HG02885 (cell line): ENCODE results near the gene TMEM108.

ENCODE experiments used
- ATAC-seq: cut with Tn5 transposase; IDR thresholded peaks from one replicate; pipeline ENCODE4 v1.9.1; 2021; ENCODE audit warnings: mild to moderate bottlenecking; ENCODE audit not compliant: unreplicated experiment, poor library complexity

The TMEM108 gene

DNA sequence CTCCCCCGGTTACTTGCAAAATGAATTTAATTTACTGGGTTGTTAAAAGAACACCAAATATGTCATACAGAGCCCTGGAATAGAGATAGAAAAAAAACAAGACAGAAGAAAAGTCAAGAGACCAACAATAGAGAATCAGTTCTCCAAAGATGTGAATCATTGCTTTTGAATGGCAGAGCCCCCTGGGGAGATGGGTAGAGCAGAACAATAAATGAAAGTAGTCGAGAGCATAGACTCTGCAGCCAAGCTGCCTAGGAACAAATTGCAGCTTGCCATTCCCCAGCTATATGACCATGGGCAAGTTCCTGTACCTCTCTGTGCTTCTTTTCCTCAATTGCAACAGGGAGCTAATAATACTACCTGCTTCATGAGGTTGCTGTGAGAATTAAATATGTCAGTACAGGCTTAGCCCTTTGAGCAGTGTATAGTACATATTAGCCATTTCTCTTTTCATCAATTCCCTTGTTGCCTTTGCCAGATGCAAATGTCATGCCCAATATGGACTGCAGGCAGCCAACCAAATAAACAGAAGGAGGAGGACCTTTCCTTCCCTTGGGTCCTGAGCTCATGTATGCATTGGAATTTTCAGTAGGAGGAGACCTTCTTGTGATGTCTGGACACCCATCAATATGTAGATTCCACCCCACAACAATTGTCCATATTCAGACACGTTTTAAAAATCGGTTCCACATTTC lies 336.7 kb downstream of the TMEM108 start:
- ATAC-seq, result no peak

DNA sequence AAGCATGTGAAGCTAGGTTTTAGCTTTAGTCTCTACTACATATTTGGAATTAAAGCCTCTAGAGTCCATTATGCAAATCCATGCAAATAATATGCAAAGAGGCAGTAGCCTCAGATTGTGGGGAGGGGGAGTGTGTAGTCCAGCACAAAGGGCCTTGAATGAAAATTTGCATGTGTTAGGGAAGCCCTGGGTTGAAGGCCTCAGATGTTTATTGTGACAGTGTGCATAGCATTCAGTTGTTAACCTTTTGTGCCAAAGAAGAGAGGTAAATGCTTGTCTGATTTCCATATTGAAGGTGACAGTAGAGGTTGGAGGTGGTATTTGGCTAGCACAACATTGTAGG lies 337.2 kb downstream of the TMEM108 start:
- ATAC-seq, result no peak

GRCh38 chr3:133376810-133377209 lies 338.6 kb downstream of the TMEM108 start:
- ATAC-seq, result no peak

GRCh38 chr3:133377396-133377795 lies 339.2 kb downstream of the TMEM108 start:
- no peak for ATAC-seq

DNA sequence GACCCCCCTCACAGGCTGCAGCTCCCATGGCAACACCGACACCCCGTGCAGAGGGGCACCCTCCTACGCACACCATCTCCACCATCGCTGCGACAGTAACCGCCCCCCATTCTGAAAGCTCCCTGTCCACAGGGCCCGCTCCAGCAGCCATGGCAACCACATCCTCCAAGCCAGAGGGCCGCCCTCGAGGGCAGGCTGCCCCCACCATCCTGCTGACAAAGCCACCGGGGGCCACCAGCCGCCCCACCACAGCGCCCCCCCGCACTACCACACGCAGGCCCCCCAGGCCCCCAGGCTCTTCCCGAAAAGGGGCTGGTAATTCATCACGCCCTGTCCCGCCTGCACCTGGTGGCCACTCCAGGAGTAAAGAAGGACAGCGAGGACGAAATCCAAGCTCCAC lies 341.7 kb downstream of the TMEM108 start:
- no peak for ATAC-seq

GRCh38 chr3:133380481-133381225 lies 342.5 kb downstream of the TMEM108 start:
- ATAC-seq, result no peak

- ATAC-seq, result no peak
Measured at GRCh38 chr3:133381346-133382109, 343.3 kb downstream of the TMEM108 start.

- ATAC-seq, result no peak
Measured at GRCh38 chr3:133383175-133383574, 345.0 kb downstream of the TMEM108 start.

GRCh38 chr3:133383741-133384140 lies 345.6 kb downstream of the TMEM108 start:
- no peak for ATAC-seq

- ATAC-seq, result peak; percentile 79
Measured at GRCh38 chr3:133384331-133385027, 346.3 kb downstream of the TMEM108 start.

DNA sequence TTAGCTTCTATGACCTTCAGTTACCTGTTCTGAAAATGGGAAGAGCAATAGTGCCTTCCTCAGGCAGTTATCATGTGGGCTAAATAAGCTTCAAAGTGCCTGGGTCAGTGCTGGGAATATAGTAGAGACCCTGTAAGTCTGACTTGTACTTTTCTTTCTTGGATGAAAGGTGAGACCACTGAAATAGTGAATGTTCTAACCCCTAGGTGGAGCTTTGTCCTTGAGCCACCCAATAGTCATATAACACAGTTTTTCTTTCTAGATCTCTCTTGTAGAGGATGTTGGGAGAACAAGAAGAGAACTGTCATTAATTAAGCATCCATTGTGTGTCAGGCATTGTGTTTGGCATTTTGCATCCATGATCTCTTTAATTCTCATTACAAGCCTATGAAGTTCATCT lies 348.7 kb downstream of the TMEM108 start:
- no peak for ATAC-seq

- ATAC-seq, result no peak
Measured at GRCh38 chr3:133387341-133387740, 349.1 kb downstream of the TMEM108 start.

- ATAC-seq, result no peak
Measured at GRCh38 chr3:133388696-133389395, 350.7 kb downstream of the TMEM108 start.

GRCh38 chr3:133390715-133391114 lies 352.5 kb downstream of the TMEM108 start:
- no peak for ATAC-seq

DNA sequence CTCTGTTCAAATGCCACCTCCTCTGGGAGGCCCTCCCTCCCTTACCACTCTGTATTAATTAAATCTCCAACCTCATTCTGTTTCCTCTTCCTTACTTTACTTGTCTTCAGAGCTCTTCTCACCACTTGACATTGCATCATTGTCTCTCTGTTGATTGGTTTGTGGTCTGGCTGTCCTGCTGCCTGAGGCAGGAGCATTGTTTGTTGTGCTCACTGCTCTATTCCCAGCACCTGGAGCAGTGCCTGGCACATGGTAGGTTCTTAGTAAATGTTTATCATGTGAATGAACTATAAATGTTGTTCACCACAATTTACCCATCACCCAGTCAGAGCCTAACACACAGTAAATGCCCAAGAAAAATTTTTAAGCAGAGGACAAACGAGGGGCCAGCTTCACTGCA lies 355.0 kb downstream of the TMEM108 start:
- ATAC-seq, result no peak

DNA sequence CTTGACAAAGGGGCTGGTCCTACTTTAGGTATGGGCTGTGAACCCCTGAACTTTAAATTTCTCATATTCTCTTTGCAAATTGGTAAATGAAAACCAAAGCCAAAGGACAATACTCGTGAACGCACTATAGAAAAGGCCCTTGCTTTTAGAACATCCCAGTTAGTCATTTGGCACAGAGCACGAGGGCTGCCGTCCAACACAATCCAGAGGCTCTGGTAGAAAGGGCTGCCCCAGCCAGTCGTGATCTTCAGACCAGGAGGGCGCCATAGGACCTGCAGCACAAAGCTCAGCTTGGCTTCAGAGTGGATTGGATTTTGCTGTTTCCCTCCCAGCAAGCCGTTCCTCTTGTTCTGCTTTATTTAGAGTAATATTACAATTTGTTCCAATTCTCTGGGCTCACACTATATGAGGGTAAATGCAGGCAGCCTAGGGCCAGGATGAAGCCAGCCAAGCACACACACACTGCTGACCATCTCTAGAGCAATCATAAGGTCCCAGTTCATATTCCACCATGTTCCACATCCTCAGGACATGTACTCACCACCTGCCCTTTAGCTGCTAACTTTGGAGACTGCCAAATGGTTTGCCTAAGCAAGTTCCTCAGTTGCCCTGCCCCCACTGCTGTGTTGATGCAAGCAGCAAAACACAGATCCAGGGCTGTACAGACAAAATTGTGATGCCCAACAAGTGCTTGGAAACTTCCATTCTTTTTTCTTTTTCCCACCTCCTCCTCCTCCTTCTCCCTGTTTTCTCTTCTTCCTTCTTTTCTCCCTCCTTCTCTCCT lies 355.7 kb downstream of the TMEM108 start:
- no peak for ATAC-seq

DNA sequence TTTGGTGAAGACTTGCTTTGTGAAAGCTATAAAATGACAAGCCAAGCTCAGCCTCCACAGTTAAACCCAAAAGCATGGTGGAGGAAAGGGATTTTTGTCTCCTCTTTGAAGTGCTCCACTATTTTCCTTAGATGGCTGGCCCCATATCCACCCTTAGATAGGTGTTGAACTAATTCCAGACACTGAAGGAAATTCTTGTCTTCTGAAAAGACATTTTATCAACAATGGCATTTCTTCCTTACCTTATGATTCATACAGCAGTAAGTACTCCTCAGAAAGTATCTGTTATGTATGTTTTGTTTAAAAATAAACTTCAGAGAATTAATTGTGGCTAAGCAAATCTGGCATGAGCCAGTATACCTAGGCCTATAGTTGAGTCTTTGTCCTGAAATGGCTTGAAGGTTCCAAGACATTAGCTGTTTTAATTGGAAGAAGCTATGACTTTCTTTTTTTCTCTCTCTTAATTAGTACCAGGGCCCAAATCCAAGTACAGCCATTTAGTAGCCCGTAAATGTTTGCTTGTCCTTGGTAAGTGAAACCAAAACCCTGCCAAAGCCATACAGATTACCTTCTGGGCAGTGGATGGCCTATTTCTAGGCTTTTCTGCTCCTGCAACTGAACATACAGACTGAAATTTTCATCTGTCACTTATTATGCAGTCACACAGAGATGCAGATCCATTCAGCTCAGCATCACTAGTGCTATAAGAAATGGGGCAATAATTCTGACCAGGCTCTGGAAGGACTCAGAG lies 356.5 kb downstream of the TMEM108 start:
- ATAC-seq, result no peak

GRCh38 chr3:133396906-133397305 lies 358.7 kb downstream of the TMEM108 start:
- no peak for ATAC-seq
